Prostate gland (tissue), 2 donors: Measurements from ENCODE around the gene EPHA1.

Experiments used
- CTCF ChIP-seq, 4 experiments: fragments of 200-600 bp in 2 of 4; fragments of 450-650 bp in 2 of 4; sonication (generic) in 2 of 4; IDR thresholded peaks; 1 replicate in 3 of 4; 2 replicates in 1 of 4; pipeline ENCODE4 v1.5.1; 2016 to 2019; ENCODE audit warnings: antibody characterized with exemption in 4 of 4, mild to moderate bottlenecking in 2 of 4, moderate library complexity in 2 of 4
- POLR2A ChIP-seq: fragments of 450-650 bp; IDR thresholded peaks from one replicate; pipeline ENCODE4 v1.6.1; 2016; ENCODE audit warnings: antibody characterized with exemption, mild to moderate bottlenecking
- POLR2AphosphoS5 ChIP-seq: sonication (generic); formaldehyde crosslinking; IDR thresholded peaks from one replicate; pipeline ENCODE4 v1.6.1; 2017; ENCODE audit warnings: antibody characterized with exemption

GRCh38 chr7:143363016-143363937, 45.4 kb downstream of the EPHA1 start:
- TF ChIP-seq CTCF (IDR thresholded peaks at IDR 0.05): no peak
- no peak for TF ChIP-seq POLR2A
- no peak for TF ChIP-seq POLR2AphosphoS5
